Suprapubic skin (tissue), 4 donors: Measurements from ENCODE around the gene PTBP1.

Experiments used
- CTCF ChIP-seq, 2 donors: fragments of 200-600 bp in 1 of 2; fragments of 450-650 bp in 1 of 2; sonication (generic) in 1 of 2; IDR thresholded peaks; one replicate each; pipeline ENCODE4 v1.5.1; 2016 to 2019; ENCODE audit warnings: antibody characterized with exemption in 2 of 2, mild to moderate bottlenecking in 1 of 2, moderate library complexity in 1 of 2
- EP300 ChIP-seq: sonication (generic); formaldehyde crosslinking; IDR thresholded peaks from one replicate; pipeline ENCODE4 v1.6.1; 2017; ENCODE audit warnings: antibody characterized with exemption
- POLR2A ChIP-seq, 2 donors: fragments of 450-650 bp; IDR thresholded peaks; one replicate each; pipeline ENCODE4 v1.6.1; 2017; ENCODE audit warnings: antibody characterized with exemption in 2 of 2, mild to moderate bottlenecking in 2 of 2, moderate library complexity in 2 of 2
- POLR2AphosphoS5 ChIP-seq, 3 donors: sonication (generic); formaldehyde crosslinking; IDR thresholded peaks; one replicate each; pipeline ENCODE4 v1.6.1; 2017; ENCODE audit warnings: antibody characterized with exemption in 3 of 3

- no peak for TF ChIP-seq POLR2AphosphoS5 (IDR thresholded peaks at IDR 0.05)
- TF ChIP-seq CTCF (IDR thresholded peaks at IDR 0.05) = no peak
- TF ChIP-seq POLR2A (IDR thresholded peaks at IDR 0.05) = no peak
- TF ChIP-seq EP300 = no peak
Measured at GRCh38 chr19:861141-861755, 64.0 kb downstream of the PTBP1 start.
